ENCODE measurements around the gene ANTKMT.

DNA sequence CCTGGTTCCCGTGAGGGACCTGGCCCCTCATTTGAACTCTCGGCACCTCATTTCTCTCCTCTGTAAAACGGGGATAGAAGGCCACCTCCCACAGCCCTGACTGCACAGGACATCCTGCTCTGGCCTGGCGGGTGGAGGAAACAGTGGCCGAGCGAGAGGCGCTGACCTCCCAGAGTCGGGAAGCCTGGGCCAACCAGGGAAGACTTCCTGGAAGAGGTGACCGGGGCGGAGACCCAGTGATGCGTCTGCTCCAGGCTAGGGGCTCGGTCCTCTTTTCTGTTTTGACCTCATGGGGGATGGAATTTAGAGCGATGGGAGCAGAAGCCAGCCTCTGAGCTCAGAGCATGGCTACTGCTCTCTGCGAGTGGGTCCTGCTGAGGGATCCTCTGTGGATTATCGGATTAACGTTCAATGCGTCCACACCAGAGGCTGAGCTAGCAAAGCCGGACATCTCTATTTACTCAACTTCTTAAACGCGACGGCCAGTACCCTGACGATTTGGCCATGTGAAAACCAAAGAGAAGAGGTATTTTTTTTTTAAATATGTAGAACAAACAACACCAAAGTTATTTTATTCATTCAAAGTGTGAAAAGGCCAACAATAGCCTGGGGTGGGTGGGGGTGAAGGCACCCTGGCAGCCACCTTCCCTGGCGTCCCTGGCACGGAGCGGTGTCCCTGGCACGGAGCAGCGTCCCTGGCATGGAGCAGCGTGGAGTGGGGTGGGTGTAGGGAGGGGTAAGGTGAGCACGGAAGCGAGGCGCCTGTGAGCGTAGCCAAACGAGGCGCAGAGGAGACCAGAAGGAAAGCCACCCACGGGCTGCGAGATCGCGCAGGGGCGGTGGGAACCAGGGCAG, 30.4 kb downstream of the ANTKMT start:
- TF ChIP-seq POLR2A (IDR thresholded peaks at IDR 0.05): no peak
- TF ChIP-seq, protein P1, sequence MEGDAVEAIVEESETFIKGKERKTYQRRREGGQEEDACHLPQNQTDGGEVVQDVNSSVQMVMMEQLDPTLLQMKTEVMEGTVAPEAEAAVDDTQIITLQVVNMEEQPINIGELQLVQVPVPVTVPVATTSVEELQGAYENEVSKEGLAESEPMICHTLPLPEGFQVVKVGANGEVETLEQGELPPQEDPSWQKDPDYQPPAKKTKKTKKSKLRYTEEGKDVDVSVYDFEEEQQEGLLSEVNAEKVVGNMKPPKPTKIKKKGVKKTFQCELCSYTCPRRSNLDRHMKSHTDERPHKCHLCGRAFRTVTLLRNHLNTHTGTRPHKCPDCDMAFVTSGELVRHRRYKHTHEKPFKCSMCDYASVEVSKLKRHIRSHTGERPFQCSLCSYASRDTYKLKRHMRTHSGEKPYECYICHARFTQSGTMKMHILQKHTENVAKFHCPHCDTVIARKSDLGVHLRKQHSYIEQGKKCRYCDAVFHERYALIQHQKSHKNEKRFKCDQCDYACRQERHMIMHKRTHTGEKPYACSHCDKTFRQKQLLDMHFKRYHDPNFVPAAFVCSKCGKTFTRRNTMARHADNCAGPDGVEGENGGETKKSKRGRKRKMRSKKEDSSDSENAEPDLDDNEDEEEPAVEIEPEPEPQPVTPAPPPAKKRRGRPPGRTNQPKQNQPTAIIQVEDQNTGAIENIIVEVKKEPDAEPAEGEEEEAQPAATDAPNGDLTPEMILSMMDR (IDR thresholded peaks at IDR 0.05): no peak
